Measurements from ENCODE around the gene RFX1. TPM values are rescaled to one million over a fixed set of nuclear protein-coding genes. Genes with fewer than 3 reads are reported as not detected.

RFX1 gene
- total RNA-seq, 1 experiment from 2014 or later, result 20.4 TPM

GRCh38 chr19:13998426-13998825, 7.7 kb downstream of the RFX1 start (continued):
- TF ChIP-seq, protein P1, sequence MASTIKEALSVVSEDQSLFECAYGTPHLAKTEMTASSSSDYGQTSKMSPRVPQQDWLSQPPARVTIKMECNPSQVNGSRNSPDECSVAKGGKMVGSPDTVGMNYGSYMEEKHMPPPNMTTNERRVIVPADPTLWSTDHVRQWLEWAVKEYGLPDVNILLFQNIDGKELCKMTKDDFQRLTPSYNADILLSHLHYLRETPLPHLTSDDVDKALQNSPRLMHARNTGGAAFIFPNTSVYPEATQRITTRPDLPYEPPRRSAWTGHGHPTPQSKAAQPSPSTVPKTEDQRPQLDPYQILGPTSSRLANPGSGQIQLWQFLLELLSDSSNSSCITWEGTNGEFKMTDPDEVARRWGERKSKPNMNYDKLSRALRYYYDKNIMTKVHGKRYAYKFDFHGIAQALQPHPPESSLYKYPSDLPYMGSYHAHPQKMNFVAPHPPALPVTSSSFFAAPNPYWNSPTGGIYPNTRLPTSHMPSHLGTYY (CRISPR knock-in tag; IDR thresholded peaks at IDR 0.05), result no peak
- no peak for TF ChIP-seq PREB (CRISPR knock-in tag; IDR thresholded peaks at IDR 0.05; ENCODE audit: borderline replicate concordance)
- no peak for TF ChIP-seq ZNF416 (CRISPR knock-in tag; IDR thresholded peaks at IDR 0.05)
- TF ChIP-seq, protein P2, sequence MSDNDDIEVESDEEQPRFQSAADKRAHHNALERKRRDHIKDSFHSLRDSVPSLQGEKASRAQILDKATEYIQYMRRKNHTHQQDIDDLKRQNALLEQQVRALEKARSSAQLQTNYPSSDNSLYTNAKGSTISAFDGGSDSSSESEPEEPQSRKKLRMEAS (CRISPR knock-in tag; IDR thresholded peaks at IDR 0.05), result no peak
- TF ChIP-seq ETV6 (CRISPR knock-in tag; IDR thresholded peaks at IDR 0.05), result no peak

DNA sequence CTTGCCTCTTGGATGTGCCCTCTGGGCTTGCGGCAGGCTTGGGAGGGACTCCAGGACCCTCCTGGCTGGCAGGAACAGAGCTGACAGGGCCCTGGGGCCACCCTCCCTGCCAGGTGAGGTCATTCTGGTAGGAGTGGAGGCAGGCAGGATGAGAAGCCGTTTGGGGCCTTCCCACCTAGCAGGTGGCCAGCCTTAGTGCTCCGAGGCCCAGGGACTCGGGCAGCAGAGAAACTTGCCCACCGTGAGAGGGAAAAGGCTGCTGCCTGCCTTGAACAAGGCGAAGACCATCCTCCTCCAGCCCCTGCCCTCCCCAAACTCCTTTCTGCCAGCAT, 8.5 kb downstream of the RFX1 start:
- ATAC-seq, result no peak
- TF ChIP-seq SOX15 (CRISPR knock-in tag; IDR thresholded peaks at IDR 0.05) (no peak), CREM (CRISPR knock-in tag; IDR thresholded peaks at IDR 0.05) (no peak), NFE2L1 (CRISPR knock-in tag; IDR thresholded peaks at IDR 0.05) (no peak)
- ChIA-PET CTCF (interaction anchor here (1.1 kb wide), 1 partner anchor 34 kb away, joined by 4 read pairs; the partner anchor contains the start of gene IL27RA), POLR2A (no interaction called here)
- DNase-seq (ENCODE audit: low spot score), result no peak
- Mint-ChIP-seq H3K4me3 (no peak overlapping the region), H3K9me3 (peaks cover 11% of the 10 kb centered on the region), H3K36me3 (peaks cover 31% of the 10 kb centered on the region), H3K27me3 (ENCODE audit: low read depth) (no peaks in the 10 kb centered on the region), H3K4me1 (no peaks in the 10 kb centered on the region), H3K27ac (no peak overlapping the region)

DNA sequence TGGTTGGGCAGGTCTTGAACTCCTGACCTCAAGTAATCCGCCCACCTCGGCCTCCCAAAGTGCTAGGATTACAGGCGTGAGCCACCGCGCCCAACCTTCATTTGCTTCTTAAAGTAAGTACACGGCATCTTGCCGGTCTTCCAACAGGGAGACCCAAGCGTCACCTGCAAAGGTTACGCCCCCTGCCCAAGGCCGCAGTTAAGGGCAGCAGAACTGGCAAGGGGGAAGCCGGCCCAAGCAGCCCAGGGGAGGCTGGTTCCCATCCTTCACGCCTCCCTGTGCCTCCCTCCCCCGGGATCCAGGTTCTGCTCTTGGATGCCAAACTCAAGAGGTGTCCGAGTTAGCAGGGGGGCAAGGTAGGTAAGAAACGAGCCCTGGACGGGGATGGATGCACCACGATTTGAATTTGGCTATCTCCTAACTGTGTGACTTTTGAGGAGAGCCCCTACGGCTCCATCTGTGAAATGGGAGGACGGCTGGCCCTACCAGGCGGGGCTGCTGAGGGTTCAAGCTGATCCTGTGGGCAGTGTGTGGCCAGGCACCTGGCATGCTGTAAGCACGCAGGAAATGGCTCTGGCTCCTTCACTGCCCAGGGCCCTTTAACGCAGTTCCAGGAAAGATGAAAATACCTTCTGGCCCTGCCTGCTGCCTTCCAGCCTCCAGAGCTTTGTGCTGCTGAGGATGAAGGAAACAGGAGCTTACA, 9.0 kb downstream of the RFX1 start:
- peaks cover 34% of the 10 kb centered on the region for H3K36me3 Mint-ChIP-seq
- DNase-seq (ENCODE audit: low spot score), result no peak

More for the DNA sequence above, 9.0 kb downstream of the RFX1 start:
- H3K4me3 Mint-ChIP-seq, result no peak overlapping the region
- TF ChIP-seq, protein P3, sequence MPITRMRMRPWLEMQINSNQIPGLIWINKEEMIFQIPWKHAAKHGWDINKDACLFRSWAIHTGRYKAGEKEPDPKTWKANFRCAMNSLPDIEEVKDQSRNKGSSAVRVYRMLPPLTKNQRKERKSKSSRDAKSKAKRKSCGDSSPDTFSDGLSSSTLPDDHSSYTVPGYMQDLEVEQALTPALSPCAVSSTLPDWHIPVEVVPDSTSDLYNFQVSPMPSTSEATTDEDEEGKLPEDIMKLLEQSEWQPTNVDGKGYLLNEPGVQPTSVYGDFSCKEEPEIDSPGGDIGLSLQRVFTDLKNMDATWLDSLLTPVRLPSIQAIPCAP (CRISPR knock-in tag; IDR thresholded peaks at IDR 0.05), result no peak
- TF ChIP-seq, protein P4, sequence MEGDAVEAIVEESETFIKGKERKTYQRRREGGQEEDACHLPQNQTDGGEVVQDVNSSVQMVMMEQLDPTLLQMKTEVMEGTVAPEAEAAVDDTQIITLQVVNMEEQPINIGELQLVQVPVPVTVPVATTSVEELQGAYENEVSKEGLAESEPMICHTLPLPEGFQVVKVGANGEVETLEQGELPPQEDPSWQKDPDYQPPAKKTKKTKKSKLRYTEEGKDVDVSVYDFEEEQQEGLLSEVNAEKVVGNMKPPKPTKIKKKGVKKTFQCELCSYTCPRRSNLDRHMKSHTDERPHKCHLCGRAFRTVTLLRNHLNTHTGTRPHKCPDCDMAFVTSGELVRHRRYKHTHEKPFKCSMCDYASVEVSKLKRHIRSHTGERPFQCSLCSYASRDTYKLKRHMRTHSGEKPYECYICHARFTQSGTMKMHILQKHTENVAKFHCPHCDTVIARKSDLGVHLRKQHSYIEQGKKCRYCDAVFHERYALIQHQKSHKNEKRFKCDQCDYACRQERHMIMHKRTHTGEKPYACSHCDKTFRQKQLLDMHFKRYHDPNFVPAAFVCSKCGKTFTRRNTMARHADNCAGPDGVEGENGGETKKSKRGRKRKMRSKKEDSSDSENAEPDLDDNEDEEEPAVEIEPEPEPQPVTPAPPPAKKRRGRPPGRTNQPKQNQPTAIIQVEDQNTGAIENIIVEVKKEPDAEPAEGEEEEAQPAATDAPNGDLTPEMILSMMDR (IDR thresholded peaks at IDR 0.05), result no peak
- TF ChIP-seq ELF4 (CRISPR knock-in tag; IDR thresholded peaks at IDR 0.05; ENCODE audit: low read depth) (no peak), NFATC4 (CRISPR knock-in tag; IDR thresholded peaks at IDR 0.05) (no peak), ESRRA (CRISPR knock-in tag; IDR thresholded peaks at IDR 0.05; ENCODE audit: borderline replicate concordance) (no peak), HMGA2 (CRISPR knock-in tag; IDR thresholded peaks at IDR 0.05) (no peak), SMAD4 (CRISPR knock-in tag; IDR thresholded peaks at IDR 0.05) (no peak), ZNF232 (CRISPR knock-in tag; IDR thresholded peaks at IDR 0.05) (no peak), ARID4B (CRISPR knock-in tag; IDR thresholded peaks at IDR 0.05; ENCODE audit: borderline replicate concordance) (no peak), GRHL2 (CRISPR knock-in tag; IDR thresholded peaks at IDR 0.05; ENCODE audit: insufficient replicate concordance, severe bottlenecking) (no peak)
- TF ChIP-seq, protein P5, sequence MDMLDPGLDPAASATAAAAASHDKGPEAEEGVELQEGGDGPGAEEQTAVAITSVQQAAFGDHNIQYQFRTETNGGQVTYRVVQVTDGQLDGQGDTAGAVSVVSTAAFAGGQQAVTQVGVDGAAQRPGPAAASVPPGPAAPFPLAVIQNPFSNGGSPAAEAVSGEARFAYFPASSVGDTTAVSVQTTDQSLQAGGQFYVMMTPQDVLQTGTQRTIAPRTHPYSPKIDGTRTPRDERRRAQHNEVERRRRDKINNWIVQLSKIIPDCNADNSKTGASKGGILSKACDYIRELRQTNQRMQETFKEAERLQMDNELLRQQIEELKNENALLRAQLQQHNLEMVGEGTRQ (CRISPR knock-in tag; IDR thresholded peaks at IDR 0.05), result no peak
- peaks cover 11% of the 10 kb centered on the region for H3K9me3 Mint-ChIP-seq
- H3K4me1 Mint-ChIP-seq, result no peaks in the 10 kb centered on the region
- ATAC-seq, result no peak
- POLR2A ChIA-PET, result no interaction called here
- no peaks in the 10 kb centered on the region for H3K27me3 Mint-ChIP-seq (ENCODE audit: low read depth)
- CTCF ChIA-PET, result interaction anchor here (0.7 to 1.1 kb wide), 2 partner anchors 35 kb away, joined by 3 to 4 read pairs; partner anchors contain the start of gene IL27RA
- H3K27ac Mint-ChIP-seq, result no peak overlapping the region
